ENCODE data around the gene HBA2. TPM values are rescaled to one million over a fixed set of nuclear protein-coding genes. Genes with fewer than 3 reads are reported as not detected.

HBA2 gene
- total and polyA plus RNA-seq, 9 of the 15 experiments (the other 6 are each of a cell fraction or from before 2014, with no cell fraction given): 40.4 to 853 (median 286) TPM

- no peak for TF ChIP-seq ZNF318 (IDR thresholded peaks at IDR 0.05; ENCODE audit: borderline replicate concordance in 1 of 2, low read depth in 1 of 2)
- 0 out of 2 replicates have a peak, but pooled peaks have one; percentile 19 for TF ChIP-seq DPF2 (IDR thresholded peaks at IDR 0.05)
- no peak for TF ChIP-seq ZNF57 (CRISPR knock-in tag; IDR thresholded peaks at IDR 0.05)
- TF ChIP-seq NUFIP1 (IDR thresholded peaks at IDR 0.05; ENCODE audit: partially characterized antibody): no peak
- no peak for TF ChIP-seq ZFP36 (IDR thresholded peaks at IDR 0.05; ENCODE audit: low read depth, low read length, partially characterized antibody)
- no peak for TF ChIP-seq IFI16 (CRISPR knock-in tag; IDR thresholded peaks at IDR 0.05)
- no peak for TF ChIP-seq CEBPB (tag; IDR thresholded peaks at IDR 0.05)
- TF ChIP-seq EZH2 (IDR thresholded peaks at IDR 0.05; ENCODE audit: borderline replicate concordance, low read depth, low read length): no peak
- TF ChIP-seq GABPA (tag; conservative IDR thresholded peaks at IDR 0.05; ENCODE audit: low read depth): no peak
- TF ChIP-seq ZNF511 (CRISPR knock-in tag; IDR thresholded peaks at IDR 0.05): no peak
- no peak for TF ChIP-seq USF1 (CRISPR knock-in tag; IDR thresholded peaks at IDR 0.05)
- no peak for TF ChIP-seq POLR3A (IDR thresholded peaks at IDR 0.05; ENCODE audit: borderline replicate concordance, extremely low read depth, insufficient read depth, insufficient read length)
- TF ChIP-seq RBM22 (IDR thresholded peaks at IDR 0.05; ENCODE audit: low read depth, low read length, poor library complexity, severe bottlenecking): no peak
- TF ChIP-seq HDAC2 (IDR thresholded peaks at IDR 0.05): peak; percentile 43; the same call in 1 of the 2 replicates
- TF ChIP-seq FOXA1 (IDR thresholded peaks at IDR 0.05; ENCODE audit: borderline replicate concordance): no peak
- no peak for TF ChIP-seq MEF2A (IDR thresholded peaks at IDR 0.05; ENCODE audit: control insufficient read depth, low read depth, low read length)
- 0 out of 2 replicates have a peak, but pooled peaks have one; percentile 43 for TF ChIP-seq TARDBP (IDR thresholded peaks at IDR 0.05)
Measured at GRCh38 chr16:154217-155030, 18.3 kb upstream of the HBA2 start (continued).
